UCSD-AML1 (cell line): ENCODE data around the gene TMEM128.
"Not testable (repeated sequence)": the region's sequence is repeated elsewhere in the genome, so short reads cannot be mapped to it uniquely, and the experiment has no call there.

Experiments
- DNase-seq: peaks from one replicate; lab custom pipeline; 2025; ENCODE audit not compliant: unreplicated experiment; lab: John Stamatoyannopoulos, UW

The TMEM128 gene

GRCh38 chr4:4256799-4257198 lies 8.8 kb upstream of the TMEM128 start:
- DNase-seq: no peak

- DNase-seq: no peak
Observed at GRCh38 chr4:4254666-4255065, 6.6 kb upstream of the TMEM128 start.

- no peak for DNase-seq
Observed at GRCh38 chr4:4254199-4254598, 6.2 kb upstream of the TMEM128 start.

- no peak for DNase-seq
Observed at GRCh38 chr4:4249866-4250265, 1.8 kb upstream of the TMEM128 start.

GRCh38 chr4:4249342-4249741 lies 1.3 kb upstream of the TMEM128 start:
- not testable (repeated sequence) for DNase-seq

GRCh38 chr4:4248885-4249203 lies 821 bp upstream of the TMEM128 start:
- DNase-seq: no peak

GRCh38 chr4:4247696-4248028 lies 361 bp downstream of the TMEM128 start:
- no peak for DNase-seq

GRCh38 chr4:4245172-4245571 lies 2.9 kb downstream of the TMEM128 start:
- no peak for DNase-seq

- not testable (repeated sequence) for DNase-seq
Observed at GRCh38 chr4:4239551-4239950, 8.5 kb downstream of the TMEM128 start.

GRCh38 chr4:4233610-4234009 lies 14.4 kb downstream of the TMEM128 start:
- DNase-seq: no peak

GRCh38 chr4:4228356-4228668 lies 19.7 kb downstream of the TMEM128 start:
- no peak for DNase-seq

- no peak for DNase-seq
Observed at GRCh38 chr4:4227510-4228355, 20.3 kb downstream of the TMEM128 start.

- DNase-seq: no peak
Observed at GRCh38 chr4:4226606-4227438, 21.2 kb downstream of the TMEM128 start, which contains the start of gene OTOP1. TSS of gene OTOP1 (minus strand) at chr4:4226929. CDS start at chr4:4226864, 65 bp downstream.

- DNase-seq: no peak
Observed at GRCh38 chr4:4225915-4226605, 22.0 kb downstream of the TMEM128 start.

- DNase-seq: no peak
Observed at GRCh38 chr4:4217113-4217512, 30.9 kb downstream of the TMEM128 start.

GRCh38 chr4:4216648-4217047 lies 31.4 kb downstream of the TMEM128 start:
- DNase-seq: no peak

GRCh38 chr4:4213674-4214073 lies 34.3 kb downstream of the TMEM128 start:
- not testable (repeated sequence) for DNase-seq

GRCh38 chr4:4206204-4206603 lies 41.8 kb downstream of the TMEM128 start:
- no peak for DNase-seq

GRCh38 chr4:4204401-4204745 lies 43.6 kb downstream of the TMEM128 start:
- DNase-seq: no peak

- DNase-seq: no peak
Observed at GRCh38 chr4:4203688-4204400, 44.2 kb downstream of the TMEM128 start.

- DNase-seq: no peak
Observed at GRCh38 chr4:4202510-4202909, 45.5 kb downstream of the TMEM128 start.
